RWPE1 (cell line): ENCODE measurements around the gene HOXD4.
A peak's percentile ranks its signal among the peaks of the same experiment; 100 is the strongest.

ENCODE experiments used
- CTCF ChIA-PET: fragments of 350-600 bp; sonication (Branson Sonifier 250); formaldehyde crosslinking; extraction: SDS; loops from one replicate; lab custom pipeline; 2021; lab: Yijun Ruan, JAX
- POLR2A ChIA-PET: fragments of 400-600 bp; formaldehyde crosslinking; extraction: SDS; loops from one replicate; lab custom pipeline; 2020; ENCODE audit warnings: antibody characterized with exemption; ENCODE audit not compliant: low non-redundant PET; lab: Yijun Ruan, JAX
- DNase-seq: peaks from one replicate; pipeline ENCODE4 v3.0.0; 2012; ENCODE audit warnings: low spot score
- H3K27ac ChIP-seq: fragments of 450-650 bp; 2 replicates; pipeline ENCODE4 v1.5.1; 2017
- TF ChIP-seq, protein P1 (sequence below): fragments of 450-650 bp; conservative IDR thresholded peaks from 2 replicates; pipeline ENCODE4 v1.5.1; 2017; ENCODE audit warnings: low read depth, mild to moderate bottlenecking

HOXD4 gene

DNA sequence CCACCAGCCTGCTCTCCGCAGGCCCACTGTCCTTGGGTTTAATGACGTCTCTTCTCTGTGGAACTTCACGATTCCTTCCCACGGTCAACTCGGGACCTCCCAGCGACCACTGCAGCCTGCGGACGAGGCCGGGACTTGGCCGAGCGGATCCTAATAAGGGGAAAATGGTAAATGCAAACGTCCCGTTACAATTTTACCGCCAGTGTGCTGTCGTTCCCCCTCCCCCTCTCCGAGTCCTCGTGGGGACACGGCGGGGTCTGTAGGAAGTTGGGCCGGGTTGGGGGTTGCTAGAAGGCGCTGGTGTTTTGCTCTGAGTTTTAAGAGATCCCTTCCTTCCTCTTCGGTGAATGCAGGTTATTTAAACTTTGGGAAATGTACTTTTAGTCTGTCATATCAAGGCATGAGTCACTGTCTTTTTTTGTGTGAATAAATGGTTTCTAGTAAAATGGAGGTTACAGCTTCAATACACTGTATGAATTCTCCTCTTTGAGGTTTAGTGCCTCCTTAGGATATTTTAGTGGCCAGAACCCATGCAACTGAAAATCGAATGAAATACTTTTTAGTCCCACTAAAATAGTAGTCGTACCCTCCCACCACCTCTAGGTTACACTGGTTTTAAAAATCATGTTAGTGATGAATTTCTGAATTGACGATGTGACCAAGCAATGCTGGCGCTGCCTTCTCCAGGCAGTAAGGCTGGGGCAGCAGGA lies 42.0 kb upstream of the HOXD4 start:
- DNase-seq, result no peak
- peak overlapping the region; percentile 98 for H3K27ac ChIP-seq
- POLR2A ChIA-PET, result no interaction called here
- CTCF ChIA-PET, result interaction anchor here (0.6 to 1.4 kb wide), 2 partner anchors 12 to 17 kb away, joined by 4 to 7 read pairs; no protein-coding TSS in a partner anchor
- TF ChIP-seq, protein P1, sequence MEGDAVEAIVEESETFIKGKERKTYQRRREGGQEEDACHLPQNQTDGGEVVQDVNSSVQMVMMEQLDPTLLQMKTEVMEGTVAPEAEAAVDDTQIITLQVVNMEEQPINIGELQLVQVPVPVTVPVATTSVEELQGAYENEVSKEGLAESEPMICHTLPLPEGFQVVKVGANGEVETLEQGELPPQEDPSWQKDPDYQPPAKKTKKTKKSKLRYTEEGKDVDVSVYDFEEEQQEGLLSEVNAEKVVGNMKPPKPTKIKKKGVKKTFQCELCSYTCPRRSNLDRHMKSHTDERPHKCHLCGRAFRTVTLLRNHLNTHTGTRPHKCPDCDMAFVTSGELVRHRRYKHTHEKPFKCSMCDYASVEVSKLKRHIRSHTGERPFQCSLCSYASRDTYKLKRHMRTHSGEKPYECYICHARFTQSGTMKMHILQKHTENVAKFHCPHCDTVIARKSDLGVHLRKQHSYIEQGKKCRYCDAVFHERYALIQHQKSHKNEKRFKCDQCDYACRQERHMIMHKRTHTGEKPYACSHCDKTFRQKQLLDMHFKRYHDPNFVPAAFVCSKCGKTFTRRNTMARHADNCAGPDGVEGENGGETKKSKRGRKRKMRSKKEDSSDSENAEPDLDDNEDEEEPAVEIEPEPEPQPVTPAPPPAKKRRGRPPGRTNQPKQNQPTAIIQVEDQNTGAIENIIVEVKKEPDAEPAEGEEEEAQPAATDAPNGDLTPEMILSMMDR, result no peak

DNA sequence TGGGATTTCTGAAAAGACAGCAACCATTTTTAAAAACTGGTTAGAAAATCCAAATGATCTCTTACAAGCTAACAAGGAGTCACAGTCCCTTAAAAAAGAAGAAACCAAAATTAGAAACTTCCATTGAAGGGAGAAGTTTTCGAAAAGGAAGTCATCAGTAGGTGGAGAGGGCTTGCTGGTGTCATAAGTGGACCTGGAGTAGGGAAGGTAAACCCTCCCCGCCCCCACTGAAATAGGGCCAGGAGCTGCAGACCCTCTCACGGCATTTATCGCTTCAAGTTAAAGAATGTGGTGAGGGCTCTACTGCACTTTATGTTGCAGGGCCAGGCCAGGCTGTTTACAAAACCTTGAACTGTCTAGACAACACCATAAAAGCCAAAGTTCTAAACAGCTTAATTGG lies 41.4 kb upstream of the HOXD4 start:
- no peak for DNase-seq
- TF ChIP-seq, protein P1, result no peak
- ChIA-PET CTCF (interaction anchor here (0.8 to 1.9 kb wide), 3 partner anchors 12 to 441 kb away, joined by 4 to 7 read pairs (median 6); no protein-coding TSS in a partner anchor), POLR2A (no interaction called here)
- no peak overlapping the region for H3K27ac ChIP-seq

DNA sequence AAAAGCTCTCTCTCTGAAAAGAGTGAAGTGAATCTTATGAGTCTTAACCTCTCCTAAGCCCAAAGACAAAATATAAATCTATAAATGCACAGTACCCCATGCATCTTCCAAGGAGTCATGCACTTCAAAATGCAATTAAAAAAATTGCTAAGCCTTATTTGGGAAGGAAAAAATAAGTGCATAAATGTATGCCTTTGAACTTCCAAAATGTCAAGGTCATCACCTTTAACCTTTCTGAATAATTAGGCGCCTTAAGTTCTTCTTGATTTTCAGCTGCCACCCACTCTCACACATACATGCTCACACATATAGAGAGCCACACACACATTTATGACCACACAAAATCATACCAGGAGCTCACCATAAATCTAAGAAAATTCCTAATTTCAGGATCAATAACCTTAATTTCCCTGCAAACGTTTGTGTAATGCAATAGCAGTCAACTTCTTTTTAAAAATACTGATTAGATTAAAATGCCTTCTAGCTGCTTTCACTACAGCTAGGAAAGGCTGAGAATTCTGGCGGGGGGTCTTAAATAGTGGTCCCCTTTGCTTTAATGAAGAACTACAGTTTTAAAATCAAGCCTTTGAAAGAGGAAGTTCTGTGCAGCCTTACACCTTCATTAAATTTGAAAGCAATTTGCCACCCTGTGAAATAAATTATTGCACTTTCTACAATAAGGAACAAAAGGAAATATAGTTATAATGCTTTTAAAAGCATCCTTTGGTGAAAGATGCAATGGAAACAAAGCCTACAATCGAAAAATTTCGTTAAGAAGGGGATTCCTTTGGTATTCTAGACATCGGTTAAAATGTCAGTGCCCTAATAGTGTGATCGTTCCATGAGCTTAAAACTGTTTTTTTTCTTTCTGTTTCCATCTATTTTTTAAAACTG lies 40.7 kb upstream of the HOXD4 start:
- ChIA-PET POLR2A (no interaction called here), CTCF (interaction anchor here (0.6 to 1.9 kb wide), 6 partner anchors 11 to 444 kb away, joined by 3 to 7 read pairs (median 5); no protein-coding TSS in a partner anchor)
- H3K27ac ChIP-seq, result no peak overlapping the region
- TF ChIP-seq, protein P1, result no peak
- DNase-seq, result no peak

DNA sequence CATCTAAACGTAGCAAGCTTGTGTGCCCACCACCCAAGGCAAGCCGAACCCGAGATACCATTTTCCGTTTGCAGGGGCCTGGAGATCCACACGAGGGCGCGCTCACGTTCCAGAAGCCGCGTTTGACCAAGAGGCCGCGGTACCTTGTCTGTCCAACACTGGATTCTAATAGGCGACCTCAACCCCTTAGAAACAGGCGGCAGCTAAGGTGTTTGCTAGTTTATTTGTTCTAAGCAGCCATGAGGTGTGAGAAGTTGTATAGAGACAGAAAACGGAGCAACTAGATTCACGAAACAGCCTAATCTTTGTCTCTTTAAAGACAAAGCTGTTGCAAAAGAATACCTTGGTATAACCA lies 40.1 kb upstream of the HOXD4 start:
- ChIA-PET CTCF (interaction anchor here (0.6 to 1.9 kb wide), 5 partner anchors 10 to 443 kb away, joined by 3 to 6 read pairs (median 4); no protein-coding TSS in a partner anchor), POLR2A (no interaction called here)
- TF ChIP-seq, protein P1, result peak; percentile 95
- no peak for DNase-seq
- no peak overlapping the region for H3K27ac ChIP-seq

DNA sequence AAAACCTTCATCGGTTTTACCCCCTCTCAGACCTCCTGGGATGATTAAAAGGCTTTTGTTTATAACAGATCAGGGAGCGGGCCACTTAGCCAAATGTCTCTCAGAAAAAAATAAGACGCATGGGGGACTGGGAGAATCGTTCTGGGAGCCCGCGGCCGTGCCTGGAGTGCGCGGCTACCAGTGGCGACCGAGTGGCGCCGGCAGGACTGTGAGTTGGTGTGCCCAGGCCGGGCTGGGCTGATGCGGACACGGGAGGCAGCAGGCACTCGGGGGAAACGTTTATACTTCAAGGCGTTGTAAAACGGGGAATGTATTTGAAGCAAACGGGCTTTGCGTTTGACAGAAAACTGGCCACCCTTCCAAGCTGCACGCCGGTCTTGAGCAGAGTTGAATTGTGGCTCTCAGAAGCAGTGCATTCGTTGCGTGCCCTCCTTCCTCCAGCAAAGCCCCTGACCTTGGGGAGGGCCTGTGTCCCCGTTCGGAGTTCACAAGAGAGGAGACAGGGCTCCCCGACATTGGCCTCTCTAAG lies 39.4 kb upstream of the HOXD4 start:
- TF ChIP-seq, protein P1, result no peak
- CTCF ChIA-PET, result interaction anchor here (0.6 to 1.9 kb wide), 4 partner anchors 10 to 651 kb away, joined by 3 to 6 read pairs (median 3); no protein-coding TSS in a partner anchor
- peak overlapping the region; percentile 33 for H3K27ac ChIP-seq
- POLR2A ChIA-PET, result no interaction called here
- no peak for DNase-seq
